Stimulated activated effector memory CD8-positive, alpha-beta T cell treated with anti-CD3 and anti-CD28 coated beads, Interleukin-12 subunit alpha, Interleukin-12 subunit beta, amount 100 ng/mL, for 72 hours (primary cell): ENCODE results near the gene CORO2B.

Experiments
- ATAC-seq: fragments of 150-1000 bp; cut with Tn5 transposase; 2 replicates; pipeline ENCODE4 v1.10.0; 2021
- DNase-seq, 2 donors: peaks; one replicate each; pipeline ENCODE4 v3.0.0; 2021 to 2022; ENCODE audit warnings: low spot score in 2 of 2
- H3K27ac Mint-ChIP-seq: one replicate; pipeline ENCODE4 v1.8.0; 2022; ENCODE audit warnings: mild to moderate bottlenecking, mixed read lengths
- H3K36me3 Mint-ChIP-seq: one replicate; pipeline ENCODE4 v1.8.0; 2022; ENCODE audit warnings: mild to moderate bottlenecking, mixed read lengths
- H3K4me1 Mint-ChIP-seq: one replicate; pipeline ENCODE4 v1.8.0; 2022; ENCODE audit warnings: mixed read lengths
- H3K4me3 Mint-ChIP-seq: one replicate; pipeline ENCODE4 v1.8.0; 2022; ENCODE audit warnings: mild to moderate bottlenecking, mixed read lengths
- H3K9me3 Mint-ChIP-seq: one replicate; pipeline ENCODE4 v1.8.0; 2022; ENCODE audit warnings: mixed read lengths

CORO2B gene

DNA sequence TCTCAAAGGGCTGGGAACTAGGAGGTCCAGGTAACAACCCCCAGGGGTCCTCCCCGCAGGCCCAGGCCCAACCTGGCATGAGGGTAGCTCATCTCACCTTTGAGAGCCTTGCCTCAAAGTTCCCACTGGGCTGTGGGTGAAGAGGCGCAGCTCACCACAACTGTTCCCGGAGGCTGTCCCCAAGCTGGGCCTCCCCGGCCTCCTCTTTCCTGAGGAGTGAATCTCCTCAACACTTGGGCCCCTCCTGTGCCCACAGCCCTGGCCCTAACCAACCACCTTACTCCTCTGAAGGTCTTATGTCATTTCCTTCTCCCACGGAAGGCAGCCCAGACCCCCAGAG is 27.5 kb upstream of the CORO2B start:
- Mint-ChIP-seq H3K36me3 (no peaks in the 10 kb centered on the region), H3K4me3 (no peak overlapping the region), H3K4me1 (no peaks in the 10 kb centered on the region), H3K9me3 (no peaks in the 10 kb centered on the region), H3K27ac (no peak overlapping the region)
- ATAC-seq (no peak), DNase-seq (peak in 1 of 2 donors; percentile 43)

DNA sequence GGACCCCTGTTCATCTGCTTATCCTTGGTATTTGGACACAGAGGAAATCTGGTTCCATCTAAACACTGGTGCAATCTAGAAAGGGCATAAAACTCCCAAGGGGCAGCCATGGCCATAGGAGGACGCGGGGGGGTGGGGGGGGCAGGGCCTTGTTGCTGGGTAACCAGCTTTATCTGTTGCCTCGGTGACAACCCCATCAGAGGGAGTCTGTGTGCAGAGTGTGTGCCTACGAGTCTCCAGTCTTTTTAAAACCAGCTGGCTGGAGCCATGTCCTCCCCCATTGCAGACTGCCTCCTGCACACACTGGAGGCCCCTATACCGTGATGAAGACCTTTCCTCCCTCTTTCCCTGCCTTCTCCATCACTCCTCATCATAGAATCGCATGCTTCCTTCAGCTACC is 26.4 kb upstream of the CORO2B start:
- Mint-ChIP-seq H3K9me3 (no peaks in the 10 kb centered on the region), H3K36me3 (no peaks in the 10 kb centered on the region), H3K27ac (no peak overlapping the region), H3K4me3 (no peak overlapping the region), H3K4me1 (no peaks in the 10 kb centered on the region)
- peak in 1 of 2 donors; percentile 38 for DNase-seq
- no peak for ATAC-seq

DNA sequence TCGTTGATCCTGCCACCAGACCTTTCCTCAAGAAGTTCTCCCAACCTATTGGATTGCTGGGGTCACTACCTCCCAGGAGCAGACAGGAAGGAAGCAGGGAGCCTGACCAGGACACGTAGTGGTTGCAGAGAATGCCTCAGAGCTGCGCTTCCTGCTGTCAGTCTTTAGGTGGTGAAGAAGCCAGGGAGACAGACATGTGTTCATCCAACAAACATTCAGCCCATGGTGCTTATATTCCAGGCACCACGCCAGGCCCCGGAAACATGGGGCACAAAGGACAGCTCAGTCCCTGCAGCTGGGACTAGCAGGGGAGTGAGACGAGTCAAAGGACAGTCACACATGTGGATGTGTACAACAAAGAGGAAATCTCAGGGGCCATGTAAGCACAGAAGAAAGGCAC is 26.0 kb upstream of the CORO2B start:
- Mint-ChIP-seq H3K4me3 (no peak overlapping the region), H3K9me3 (no peaks in the 10 kb centered on the region), H3K27ac (no peak overlapping the region), H3K4me1 (no peaks in the 10 kb centered on the region), H3K36me3 (no peaks in the 10 kb centered on the region)
- ATAC-seq (no peak), DNase-seq (peak in 1 of 2 donors; percentile 42)

DNA sequence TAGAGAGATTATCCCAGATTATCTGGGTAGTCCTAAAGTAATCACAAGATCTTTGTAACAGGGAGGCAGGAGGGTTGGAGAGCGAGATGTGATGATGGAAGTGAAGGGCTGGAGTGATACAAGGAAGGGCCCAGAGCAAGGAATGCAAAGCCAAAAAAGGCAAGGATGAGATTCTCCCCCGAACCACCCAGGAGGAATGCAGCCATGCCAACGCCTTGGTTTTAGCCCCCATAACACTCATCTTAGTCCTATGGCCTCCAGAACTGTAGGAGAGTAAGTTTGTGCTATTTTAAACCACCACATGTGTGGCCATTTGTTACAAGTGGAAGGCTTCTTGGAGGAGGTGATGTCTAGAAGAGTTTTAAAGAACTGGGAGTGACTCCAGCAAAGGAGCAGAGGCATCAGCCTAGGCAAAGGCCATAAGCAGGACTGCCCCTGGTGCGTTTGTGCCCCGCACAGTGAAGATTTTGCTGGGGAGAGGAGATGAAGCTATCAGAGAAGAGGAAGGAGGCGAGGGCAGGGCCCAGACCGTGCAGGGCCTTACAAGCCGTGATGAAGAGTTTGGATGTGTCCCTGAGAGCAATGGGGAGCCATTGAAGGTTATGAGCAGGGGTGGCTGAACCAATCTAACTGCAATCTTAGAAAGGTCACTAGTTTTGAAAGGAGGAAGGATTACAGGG is 25.3 kb upstream of the CORO2B start:
- Mint-ChIP-seq H3K9me3 (no peaks in the 10 kb centered on the region), H3K27ac (no peak overlapping the region), H3K4me3 (no peak overlapping the region), H3K4me1 (no peaks in the 10 kb centered on the region), H3K36me3 (no peaks in the 10 kb centered on the region)
- DNase-seq (peak in 1 of 2 donors; percentile 46), ATAC-seq (no peak)

DNA sequence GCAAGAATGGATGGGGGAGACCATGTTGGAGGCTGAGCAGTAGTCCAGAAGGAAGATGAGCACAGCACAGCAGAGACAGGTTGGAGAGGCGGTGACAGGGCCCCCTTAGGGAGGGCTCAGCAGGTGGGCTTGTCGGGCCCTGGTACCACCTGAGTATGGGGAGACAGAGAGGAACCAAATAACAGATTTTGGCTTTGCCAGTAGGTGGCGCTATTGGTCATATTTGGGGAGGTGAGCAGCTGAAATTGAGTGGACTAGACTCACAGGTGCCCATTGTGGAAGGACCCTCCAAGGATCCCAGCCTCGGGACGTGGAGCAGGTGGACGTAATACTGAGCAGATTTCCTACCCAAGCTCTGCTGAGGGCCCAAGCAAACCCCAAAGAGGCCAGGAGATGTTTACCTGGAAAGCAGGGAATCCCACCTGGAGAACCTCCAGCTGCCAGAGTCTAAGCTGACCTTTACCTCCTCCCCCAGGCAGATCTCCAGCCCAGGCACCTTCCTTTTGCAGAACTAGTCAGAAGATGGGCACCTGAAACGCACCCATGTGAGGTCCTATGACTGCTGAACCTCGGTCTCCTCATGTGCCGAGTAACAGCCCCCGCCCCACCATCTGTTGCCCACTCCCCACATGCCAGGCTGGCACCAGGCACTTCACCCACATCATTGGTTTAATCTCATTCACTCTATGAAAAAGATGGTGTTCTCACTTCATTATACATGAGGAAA is 24.6 kb upstream of the CORO2B start:
- Mint-ChIP-seq H3K4me1 (peaks cover 7% of the 10 kb centered on the region), H3K9me3 (no peaks in the 10 kb centered on the region), H3K4me3 (no peak overlapping the region), H3K36me3 (no peaks in the 10 kb centered on the region), H3K27ac (no peak overlapping the region)
- DNase-seq (peak; percentile 58 to 88), ATAC-seq (peak; percentile 27)

DNA sequence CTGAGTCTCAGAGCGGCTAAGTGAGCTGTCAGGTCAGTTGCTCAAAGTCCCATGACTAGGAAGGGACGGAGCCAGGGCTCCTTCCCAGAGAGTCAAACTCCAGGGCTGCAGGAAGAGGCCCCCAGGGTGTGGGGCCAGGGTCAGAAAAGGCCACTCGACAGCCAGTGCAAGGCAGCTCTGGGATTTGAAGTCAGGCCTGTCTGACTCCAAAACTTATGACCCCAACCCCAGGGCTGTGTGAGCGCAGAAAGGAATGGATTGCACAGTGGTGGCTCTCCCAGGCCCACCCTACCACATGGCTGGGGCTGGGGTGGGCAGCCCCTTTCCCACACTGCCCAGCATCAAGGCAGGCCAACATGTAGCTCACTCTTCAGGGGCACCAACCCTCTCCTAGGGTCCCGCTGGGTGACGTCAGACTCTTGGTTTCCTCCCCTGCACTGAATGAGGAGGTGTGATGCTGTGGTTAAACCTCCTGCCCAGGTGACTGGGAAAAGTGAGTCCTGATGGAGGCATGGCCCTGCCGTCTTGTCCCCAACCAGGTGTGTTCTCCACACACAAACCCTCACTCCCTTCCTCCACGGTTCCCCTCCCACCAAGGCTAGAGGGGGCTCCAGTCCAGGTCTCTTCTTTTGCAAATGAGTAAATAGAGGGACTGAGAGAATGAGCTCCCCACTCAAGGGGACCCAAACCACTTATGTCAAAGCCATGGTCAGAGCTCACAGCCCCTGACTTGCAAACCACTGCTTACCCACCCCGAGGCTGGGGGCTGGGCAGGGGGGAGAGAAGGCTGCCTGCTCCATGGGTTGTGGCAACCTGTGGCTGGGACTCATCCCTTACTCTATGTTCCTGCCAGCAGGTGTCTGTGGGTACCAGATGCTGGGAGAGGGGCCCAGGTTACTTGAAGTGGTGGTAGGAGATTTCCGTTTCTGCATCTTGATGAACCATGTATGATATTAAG is 23.8 kb upstream of the CORO2B start:
- H3K4me3 Mint-ChIP-seq: no peak overlapping the region
- H3K36me3 Mint-ChIP-seq: no peaks in the 10 kb centered on the region
- ATAC-seq: no peak
- H3K4me1 Mint-ChIP-seq: peaks cover 15% of the 10 kb centered on the region
- DNase-seq: no peak
- H3K9me3 Mint-ChIP-seq: no peaks in the 10 kb centered on the region
- H3K27ac Mint-ChIP-seq: no peak overlapping the region

DNA sequence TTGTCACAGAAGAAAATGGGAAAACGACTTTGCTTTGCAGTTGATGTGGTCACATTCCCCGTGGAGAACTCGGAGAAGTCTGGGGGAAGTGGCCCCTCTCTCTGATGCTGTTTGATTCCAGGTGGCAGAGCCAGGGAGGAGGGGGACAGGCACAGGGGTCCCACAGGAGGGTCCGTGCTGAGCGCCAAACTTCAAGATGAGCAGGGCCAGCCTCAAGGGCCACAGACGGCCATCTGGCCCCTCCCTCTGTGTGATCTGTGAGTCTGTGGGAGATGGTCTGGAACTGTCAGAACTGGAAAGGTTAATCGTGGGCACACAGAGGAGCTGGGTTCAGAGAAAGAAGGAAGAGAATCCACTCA is 23.1 kb upstream of the CORO2B start:
- no peak overlapping the region for H3K27ac Mint-ChIP-seq

DNA sequence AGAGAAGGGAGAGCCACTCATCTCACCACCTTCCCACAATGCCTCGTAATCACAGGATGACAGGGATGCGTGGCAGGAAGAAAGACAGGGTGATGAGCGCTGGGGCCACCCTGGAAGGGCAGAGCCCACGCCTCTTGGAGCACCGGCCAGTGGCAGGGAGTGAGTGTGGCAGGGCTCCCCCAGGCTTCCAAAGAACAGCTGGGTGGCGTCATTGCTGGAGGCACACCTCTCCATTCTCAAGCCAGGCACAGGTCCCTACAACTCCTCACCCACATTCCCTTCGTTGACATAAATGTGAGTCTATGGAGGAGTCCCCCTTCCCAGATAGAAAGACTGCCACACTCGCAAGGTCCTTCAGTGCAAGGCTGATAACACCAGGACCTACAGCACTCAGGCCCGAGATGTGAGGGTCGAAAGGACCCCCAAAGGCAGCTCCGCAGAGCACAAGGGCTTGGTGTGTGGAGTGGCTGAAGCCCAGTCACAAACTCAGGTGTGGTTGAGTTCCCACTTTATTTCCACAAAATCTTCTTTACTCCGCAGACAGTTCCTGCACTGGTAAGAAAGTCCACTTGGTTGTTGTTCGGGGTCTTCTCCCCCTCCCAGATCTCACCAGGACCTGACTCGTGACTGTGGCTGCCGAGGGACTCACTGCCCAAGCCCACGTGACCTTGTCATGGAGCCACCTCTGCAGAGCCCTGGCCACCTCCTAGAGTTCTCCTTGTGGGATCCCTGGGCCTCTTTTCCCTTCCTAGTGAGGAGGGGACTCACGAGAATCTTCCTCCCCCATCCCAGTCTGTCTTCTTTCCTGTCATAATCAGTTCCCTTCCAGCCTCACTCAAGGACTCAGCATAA is 22.4 kb upstream of the CORO2B start:
- Mint-ChIP-seq H3K36me3 (no peaks in the 10 kb centered on the region), H3K9me3 (no peaks in the 10 kb centered on the region), H3K4me3 (no peak overlapping the region), H3K27ac (no peak overlapping the region), H3K4me1 (peaks cover 24% of the 10 kb centered on the region)
- DNase-seq (no peak), ATAC-seq (no peak)

More for the DNA sequence above, 23.1 kb upstream of the CORO2B start:
- peaks cover 22% of the 10 kb centered on the region for H3K4me1 Mint-ChIP-seq
- DNase-seq (no peak), ATAC-seq (no peak)
- H3K36me3 Mint-ChIP-seq: no peaks in the 10 kb centered on the region
- no peaks in the 10 kb centered on the region for H3K9me3 Mint-ChIP-seq
- H3K4me3 Mint-ChIP-seq: no peak overlapping the region

DNA sequence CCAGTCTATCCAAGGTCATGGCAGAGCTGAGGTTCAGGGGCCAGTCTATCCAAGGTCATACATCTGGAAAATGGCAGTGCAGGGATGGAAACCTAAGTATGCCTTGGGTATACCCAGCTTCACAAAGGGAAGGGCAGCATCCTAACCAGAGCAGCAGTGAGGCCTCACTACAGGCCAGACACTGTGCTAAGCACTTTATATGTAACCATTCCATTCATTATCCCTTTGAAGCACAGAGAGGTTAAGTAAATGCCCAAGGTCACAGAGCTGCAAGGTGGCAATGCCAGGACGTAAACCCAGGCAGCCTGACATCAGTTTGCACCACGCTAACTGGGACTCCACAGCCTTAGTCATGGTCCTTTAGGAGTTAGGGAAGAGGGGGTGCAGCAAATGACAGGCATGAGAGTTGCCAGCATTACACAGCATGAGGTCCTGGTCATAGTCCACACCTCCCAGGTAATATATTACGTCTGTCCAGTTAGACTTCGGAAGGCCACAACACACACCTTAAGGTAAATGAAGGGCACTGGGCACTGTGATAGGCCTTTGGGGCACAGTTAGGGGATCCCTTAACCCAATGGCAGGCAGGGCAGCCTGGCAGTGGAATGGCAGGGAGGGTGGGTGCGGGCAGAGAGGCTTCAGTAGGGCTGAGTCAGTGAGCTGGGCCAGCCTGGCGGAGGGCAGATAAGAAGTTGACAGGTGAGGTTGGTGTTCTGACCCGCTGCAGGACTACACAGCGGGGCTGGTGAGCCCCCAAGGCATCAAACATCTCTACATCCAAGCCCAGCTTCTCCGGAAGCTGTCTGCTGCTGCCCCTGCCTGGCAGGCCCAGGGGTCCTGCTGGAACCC is 21.1 kb upstream of the CORO2B start:
- no peaks in the 10 kb centered on the region for H3K9me3 Mint-ChIP-seq
- ATAC-seq (no peak), DNase-seq (no peak)
- no peaks in the 10 kb centered on the region for H3K36me3 Mint-ChIP-seq
- no peak overlapping the region for H3K27ac Mint-ChIP-seq
- peaks cover 24% of the 10 kb centered on the region for H3K4me1 Mint-ChIP-seq
- no peak overlapping the region for H3K4me3 Mint-ChIP-seq

DNA sequence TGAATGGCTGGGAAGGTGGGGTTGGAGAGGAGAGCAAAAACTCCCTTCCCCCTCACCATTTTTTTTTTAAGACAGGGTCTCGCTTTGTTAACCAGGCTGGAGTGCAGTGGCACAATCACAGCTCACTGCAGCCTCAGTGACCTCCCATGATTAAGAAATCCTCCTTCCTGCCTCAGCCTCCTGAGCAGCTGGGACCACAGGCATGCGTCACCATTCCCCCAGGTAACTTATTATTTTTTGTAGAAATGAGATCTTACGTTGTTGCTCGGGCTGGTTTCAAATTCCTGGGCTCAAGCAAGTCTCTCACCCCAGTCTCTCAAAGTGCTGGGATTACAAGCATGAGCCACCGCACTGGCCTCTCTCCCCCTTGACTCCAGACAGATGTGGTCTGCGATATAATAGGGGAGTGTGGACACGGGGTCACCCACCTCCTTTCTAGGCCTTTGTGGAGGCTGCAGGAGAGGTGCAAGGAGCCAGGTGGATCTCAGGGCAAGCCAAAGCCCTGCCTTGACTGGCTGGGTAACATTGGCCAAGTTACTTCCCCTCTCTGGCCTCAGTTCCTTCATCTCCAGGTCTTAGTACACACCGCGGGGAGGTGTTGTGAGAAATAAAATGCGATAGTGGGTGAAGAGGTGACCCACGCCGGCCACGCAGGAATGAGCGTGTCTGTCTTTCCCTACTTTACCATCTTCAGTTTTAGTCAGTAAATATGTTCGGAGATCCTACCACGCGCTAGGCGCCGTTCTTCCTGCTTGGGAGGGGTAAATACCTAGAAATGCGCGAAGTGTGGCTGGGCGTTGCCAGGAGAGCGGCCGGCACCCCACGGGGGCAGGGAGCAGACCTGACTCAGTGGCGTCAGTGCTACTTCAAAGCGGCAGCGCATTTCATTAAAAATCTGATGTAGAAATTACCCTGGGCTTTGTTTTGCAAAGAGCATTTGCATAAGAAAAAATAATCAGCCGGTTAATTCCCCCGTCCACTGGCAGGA is 20.2 kb upstream of the CORO2B start:
- no peaks in the 10 kb centered on the region for H3K9me3 Mint-ChIP-seq
- no peaks in the 10 kb centered on the region for H3K36me3 Mint-ChIP-seq
- H3K4me3 Mint-ChIP-seq: peak overlapping the region; percentile 71
- DNase-seq (no peak), ATAC-seq (no peak)
- no peak overlapping the region for H3K27ac Mint-ChIP-seq
- H3K4me1 Mint-ChIP-seq: peaks cover 24% of the 10 kb centered on the region

DNA sequence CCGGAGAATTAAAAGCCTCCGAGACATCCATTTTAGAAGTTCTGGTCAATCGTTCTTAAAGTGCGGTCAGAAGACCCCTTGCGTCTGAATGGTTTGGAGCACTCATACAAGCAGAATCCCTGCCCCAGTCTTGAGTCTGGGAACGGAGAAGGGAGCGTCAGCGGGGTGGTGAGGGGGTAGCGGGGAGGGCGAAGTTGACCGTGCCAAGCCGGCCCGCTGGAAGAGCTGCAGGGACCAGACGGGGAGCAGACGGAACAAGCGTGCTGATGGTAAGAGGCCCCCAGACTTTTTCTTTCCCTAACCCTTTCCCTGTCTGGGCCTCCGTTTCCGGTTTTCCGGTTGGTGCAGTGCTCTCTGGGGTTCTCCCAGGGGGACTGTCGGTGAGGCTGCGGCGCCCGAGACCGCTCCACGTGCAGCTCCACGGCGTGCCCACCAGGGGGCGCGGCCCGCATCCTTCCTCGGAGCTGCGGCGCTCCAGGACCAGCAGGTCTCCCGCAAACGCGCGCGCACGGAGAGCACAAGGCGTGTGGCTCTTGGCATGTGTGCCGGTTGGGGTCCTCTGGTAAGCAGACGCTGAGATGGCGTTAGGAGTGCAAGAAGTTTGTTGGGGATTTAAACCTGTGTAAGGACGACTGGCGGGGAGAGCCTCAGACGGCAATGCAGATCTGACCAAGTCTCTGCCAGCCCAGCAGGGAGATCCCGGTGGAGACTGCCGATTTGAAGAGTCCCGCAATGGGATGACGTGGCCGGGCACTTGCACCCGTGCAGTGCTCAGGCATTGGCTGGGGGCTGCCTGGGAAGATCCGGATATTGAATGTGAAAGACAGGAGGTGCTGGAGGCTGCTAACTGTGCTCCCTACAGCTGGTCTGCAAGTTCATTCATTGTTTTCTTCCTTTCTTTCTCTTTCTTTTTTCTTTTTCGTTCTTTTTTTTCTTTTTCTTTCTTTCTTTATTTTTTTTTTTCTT is 19.2 kb upstream of the CORO2B start:
- ATAC-seq (peak; percentile 80), DNase-seq (peak; percentile 80 to 85)
- H3K27ac Mint-ChIP-seq: no peak overlapping the region
- no peaks in the 10 kb centered on the region for H3K36me3 Mint-ChIP-seq
- no peaks in the 10 kb centered on the region for H3K9me3 Mint-ChIP-seq
- peak overlapping the region; percentile 71 for H3K4me3 Mint-ChIP-seq
- peaks cover 24% of the 10 kb centered on the region for H3K4me1 Mint-ChIP-seq

DNA sequence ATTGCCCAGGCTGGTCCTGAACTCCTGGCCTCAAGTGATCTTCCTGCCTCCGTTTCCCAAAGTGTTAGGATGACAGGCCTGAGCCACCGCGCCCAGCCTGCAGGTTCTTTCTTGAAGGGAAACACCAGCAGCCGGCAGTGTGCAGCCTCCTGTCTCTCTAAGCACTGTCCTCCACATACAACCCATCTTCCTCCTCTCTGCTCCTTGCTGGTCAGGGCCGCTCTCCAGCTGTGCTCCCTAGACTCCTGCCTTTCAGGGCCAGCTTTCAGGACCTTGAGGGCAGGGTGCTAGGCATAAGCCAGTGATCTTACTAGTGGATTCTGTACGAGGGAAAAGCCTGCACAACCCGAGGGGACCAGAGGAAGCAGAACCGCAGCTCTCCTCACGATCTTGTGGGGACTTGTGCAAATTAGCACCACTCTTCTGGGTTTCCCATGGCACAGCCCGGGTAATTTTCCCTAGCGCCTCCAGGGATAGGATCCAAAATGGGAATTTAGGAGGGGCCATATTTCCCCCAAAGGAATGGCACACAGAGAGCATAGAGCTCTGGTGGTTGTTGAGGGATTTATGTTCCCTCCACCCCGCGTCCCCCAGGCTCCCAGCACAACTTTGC is 18.2 kb upstream of the CORO2B start:
- ATAC-seq: no peak
- Mint-ChIP-seq H3K4me3 (peak overlapping the region; percentile 71), H3K27ac (no peak overlapping the region), H3K36me3 (no peaks in the 10 kb centered on the region), H3K9me3 (no peaks in the 10 kb centered on the region), H3K4me1 (peaks cover 24% of the 10 kb centered on the region)
- DNase-seq: no peak
